Dedifferentiated amniotic fluid mesenchymal stem cell (primary cell): ENCODE results near the gene SYNE1.
"Not testable (repeated sequence)": the region's sequence is repeated elsewhere in the genome, so short reads cannot be mapped to it uniquely, and the experiment has no call there.

ENCODE experiments used
- DNase-seq: peaks from one replicate; pipeline ENCODE4 v3.0.0-alpha.2; 2016; ENCODE audit errors: extremely low spot score

Gene SYNE1

GRCh38 chr6:152423216-152424103 lies 213.7 kb downstream of the SYNE1 start:
- no peak for DNase-seq

DNA sequence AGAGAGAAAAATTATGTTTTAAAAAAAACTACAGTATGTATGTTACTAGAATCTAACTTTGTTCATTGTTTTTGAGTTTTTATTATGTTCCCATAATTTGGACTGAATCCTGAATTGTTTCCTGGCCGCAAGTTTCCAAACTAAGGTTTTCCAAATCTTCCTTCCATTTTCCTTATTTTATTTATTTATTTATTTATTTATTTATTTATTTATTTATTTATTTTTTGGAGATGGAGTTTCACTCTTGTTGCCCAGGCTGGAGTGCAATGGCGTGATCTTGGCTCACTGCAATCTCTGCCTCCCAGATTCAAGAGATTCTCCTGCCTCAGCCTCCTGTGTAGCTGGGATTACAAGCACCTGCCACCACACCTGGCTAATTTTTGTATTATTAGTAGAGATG lies 215.7 kb downstream of the SYNE1 start:
- not testable (repeated sequence) for DNase-seq

DNA sequence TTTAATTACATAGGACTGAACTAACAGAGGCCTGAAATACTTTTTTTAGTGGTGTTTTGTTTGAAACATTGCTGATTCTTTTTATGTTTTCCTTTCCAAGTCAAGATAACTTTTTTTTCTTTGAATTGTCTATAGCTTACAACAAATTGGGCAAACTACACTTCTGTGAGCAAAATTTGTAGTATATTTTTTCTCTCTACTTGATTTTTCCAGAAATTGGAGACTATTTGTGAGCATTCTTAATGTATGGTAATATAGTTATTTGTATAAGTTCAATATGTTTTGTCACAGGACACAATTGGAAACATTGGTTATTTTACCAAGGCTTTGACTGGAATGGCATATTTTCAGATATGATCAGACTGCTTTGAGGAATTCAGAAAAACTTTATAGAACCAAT lies 216.5 kb downstream of the SYNE1 start:
- no peak for DNase-seq

DNA sequence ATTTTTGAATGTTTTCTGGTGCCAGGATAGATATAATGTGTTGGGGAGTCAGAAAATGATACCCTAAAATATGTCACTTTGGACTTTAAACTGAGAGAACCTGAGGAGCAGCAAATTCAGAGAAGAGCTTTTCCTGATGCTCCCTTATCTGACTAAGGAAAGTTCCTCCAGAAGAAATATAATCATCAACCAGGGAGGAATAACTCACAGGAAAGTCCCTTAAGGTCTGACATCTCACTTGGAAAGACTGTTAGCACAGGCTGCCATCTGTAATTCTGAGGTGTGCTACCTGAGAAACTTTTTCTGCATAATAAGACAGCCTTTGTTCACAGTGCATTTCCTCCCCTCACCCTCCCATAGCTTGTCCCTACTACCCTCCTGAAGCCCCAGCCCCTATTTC lies 218.6 kb downstream of the SYNE1 start:
- no peak for DNase-seq

GRCh38 chr6:152416652-152417051 lies 220.5 kb downstream of the SYNE1 start:
- no peak for DNase-seq

DNA sequence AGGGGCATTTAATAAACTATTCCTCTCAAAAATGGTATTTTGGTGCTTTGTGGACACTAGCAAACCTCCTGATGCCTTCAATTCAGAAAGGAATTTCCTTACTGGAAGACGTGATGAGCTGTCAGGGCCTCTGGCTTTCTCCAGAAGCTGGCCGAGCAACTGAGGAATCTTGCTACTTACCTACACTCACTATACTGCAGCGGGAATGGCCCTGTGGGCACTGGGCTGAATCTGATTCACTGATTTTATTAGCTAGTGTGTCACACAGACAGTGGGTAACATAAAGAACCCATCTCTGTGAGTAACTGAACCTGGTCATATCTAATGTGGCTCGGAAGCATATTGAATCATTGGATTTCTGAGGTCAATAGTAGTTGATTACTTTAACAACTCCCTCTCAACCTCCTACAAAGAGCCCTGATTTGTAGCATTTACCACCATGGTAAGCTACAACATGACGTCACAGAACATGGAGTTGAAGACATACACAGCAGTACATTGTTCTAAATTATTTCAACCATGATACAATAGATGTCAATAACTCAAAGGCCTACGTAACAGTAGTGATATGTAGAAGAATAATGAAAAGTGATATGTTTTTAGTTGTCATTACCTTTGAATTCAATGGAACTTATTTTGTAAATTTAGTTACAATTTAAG lies 232.1 kb downstream of the SYNE1 start:
- no peak for DNase-seq

DNA sequence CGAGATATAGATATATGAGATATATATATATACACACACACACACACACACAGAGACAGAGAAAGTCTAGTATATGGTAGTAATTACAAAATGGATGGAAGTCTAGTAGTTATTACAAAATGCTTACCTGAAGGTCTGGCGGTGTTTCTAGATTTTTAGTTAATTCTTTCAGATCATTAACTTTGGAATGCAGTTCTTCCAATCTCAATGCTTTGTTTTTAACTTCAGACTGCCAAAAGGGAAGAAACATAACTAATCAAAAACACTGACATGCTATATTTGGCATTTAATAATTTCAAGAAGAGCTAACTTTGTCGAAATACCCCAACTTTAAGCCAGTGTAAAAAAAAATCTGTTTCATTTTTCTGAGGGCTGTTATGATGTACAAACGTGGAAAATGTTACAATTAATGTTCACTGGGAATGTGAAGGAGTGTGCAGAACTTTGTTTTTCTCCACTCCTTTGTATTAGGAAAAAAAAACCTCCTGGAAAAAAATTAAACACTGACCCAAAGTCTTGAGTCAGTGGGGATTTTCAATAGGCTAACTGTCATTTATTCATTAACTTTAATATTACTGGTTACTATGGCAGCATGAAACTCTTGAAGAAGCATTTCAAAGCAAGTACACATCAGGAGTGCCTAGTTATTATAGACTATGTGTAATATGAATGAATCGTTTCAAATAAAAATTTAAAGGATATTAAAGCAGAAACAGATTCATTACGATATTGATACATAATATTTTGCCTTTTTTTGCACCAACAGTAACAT lies 232.9 kb downstream of the SYNE1 start:
- DNase-seq = no peak

- no peak for DNase-seq
Observed at GRCh38 chr6:152402791-152403190, 234.4 kb downstream of the SYNE1 start.

GRCh38 chr6:152401978-152402377 lies 235.2 kb downstream of the SYNE1 start:
- DNase-seq = peak; percentile 77

GRCh38 chr6:152399399-152399798 lies 237.8 kb downstream of the SYNE1 start:
- no peak for DNase-seq

- DNase-seq = no peak
Observed at GRCh38 chr6:152398993-152399392, 238.2 kb downstream of the SYNE1 start.

- DNase-seq = no peak
Observed at GRCh38 chr6:152398316-152398715, 238.8 kb downstream of the SYNE1 start.

- DNase-seq = no peak
Observed at GRCh38 chr6:152394303-152394702, 242.9 kb downstream of the SYNE1 start.

GRCh38 chr6:152391179-152391880 lies 245.8 kb downstream of the SYNE1 start:
- no peak for DNase-seq

DNA sequence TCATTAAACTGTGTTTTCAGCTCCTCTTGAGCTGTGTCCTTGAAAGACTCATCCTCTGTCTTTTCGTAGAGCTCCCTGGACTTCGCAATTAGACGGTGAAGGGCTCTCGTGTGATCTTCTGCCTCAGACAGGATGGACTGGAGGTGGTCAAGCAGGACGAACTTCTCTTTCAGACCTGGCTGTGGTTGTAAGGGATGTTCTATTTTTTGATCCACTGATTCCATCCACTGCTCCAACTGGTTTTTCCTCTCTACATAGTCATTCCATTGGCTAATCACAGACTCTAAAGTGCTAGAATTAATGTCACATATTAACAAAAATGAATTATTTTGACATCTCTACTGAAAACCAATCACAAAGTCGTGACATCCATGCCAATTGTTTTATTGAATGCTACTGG lies 250.1 kb downstream of the SYNE1 start:
- DNase-seq = no peak

DNA sequence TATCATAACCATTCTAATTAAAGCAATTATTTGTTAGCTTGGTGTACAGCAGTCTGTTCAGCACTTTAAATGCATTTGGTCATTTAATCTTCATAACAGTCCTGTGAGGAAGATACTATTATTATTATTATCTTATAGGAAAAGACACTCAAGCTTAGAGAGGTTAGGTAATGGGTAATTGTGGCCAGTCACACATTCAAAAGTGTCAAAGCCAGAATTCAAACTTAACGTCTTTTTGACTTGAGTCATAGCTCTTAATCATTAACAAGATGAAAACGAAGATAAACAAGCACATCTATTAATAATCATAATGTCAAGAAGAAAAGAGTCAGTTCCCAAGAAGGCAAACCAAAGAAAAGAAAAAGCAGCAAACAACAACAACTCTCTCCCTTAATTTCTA lies 251.0 kb downstream of the SYNE1 start:
- no peak for DNase-seq

DNA sequence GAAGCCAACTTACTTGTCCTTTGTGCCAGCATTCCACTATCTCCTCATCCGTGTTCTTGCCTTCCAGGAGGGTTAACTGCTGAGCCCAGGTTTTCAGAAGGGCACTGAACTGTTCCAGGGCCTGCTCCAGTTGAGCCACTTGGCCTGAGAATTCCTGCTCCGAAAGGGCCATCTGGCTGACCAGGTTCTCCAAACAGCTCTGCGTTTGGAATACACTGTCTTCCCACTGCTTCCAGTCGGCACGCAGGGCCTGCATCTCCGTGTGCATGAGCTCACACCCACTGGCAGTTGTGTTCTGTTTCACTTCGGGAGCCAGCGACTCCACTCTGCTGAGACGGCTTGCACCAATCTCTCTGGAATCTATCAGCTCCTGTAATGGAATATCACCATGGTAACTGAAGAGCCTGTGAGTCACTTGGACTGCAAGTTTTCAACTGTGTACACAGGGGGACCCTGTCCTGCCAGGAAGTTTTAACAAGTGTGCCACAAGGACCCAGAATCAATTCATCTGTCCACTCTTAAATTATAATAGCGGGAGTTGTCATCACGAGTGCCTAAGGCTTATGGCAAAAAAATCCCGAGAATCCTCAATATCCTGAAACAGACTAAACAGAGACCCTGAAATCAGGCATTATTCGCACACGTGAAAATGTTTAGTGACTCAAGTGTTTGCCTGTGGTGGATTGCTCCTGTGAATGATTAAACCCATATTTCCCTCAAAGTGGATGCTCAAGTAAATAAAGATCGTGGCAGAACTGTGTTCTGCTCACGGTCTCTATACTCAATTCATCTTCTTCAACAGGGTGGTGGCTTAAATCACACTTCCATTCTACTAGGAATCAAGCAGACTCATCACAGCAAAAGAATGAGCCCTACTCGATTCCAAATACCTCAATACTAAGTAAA lies 255.9 kb downstream of the SYNE1 start:
- peak; percentile 99 for DNase-seq

GRCh38 chr6:152380351-152380767 lies 256.8 kb downstream of the SYNE1 start:
- DNase-seq = peak; percentile 63

DNA sequence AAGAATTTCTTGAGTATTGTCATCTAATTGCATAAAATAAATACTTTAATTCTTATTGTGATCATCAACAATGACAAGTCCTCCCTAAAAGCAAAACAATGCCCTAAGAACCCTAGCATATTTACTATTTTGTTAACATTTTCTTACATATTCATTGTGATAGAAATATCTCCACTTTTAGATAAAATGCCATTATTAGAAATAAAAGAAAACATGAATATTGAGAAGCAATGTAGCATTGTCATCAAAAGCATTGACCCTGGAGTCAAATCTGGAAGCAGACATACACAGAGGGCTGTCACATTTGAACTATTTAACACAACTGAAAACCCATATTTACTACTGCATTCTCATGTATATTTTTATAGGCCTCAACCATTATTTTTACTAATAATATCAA lies 257.7 kb downstream of the SYNE1 start:
- DNase-seq = no peak

DNA sequence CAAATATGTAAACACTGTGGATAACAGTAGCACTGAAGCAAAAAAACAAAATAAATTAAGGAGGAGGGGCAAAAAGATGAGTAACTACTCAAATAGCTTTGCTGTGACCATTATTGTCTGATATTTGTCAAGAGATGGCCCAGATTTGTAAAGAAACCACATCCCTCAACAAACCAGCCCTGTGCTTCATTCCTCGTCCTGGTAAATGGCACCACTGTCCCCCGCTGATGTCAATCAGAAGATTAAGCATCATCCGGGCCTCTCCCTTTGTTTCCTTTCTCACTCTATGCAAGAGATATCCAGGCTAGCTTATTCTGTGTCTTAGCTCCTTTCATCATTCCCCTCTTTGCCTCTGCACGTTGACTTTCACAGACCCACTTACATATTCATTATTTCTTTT lies 259.0 kb downstream of the SYNE1 start:
- DNase-seq = peak; percentile 38

DNA sequence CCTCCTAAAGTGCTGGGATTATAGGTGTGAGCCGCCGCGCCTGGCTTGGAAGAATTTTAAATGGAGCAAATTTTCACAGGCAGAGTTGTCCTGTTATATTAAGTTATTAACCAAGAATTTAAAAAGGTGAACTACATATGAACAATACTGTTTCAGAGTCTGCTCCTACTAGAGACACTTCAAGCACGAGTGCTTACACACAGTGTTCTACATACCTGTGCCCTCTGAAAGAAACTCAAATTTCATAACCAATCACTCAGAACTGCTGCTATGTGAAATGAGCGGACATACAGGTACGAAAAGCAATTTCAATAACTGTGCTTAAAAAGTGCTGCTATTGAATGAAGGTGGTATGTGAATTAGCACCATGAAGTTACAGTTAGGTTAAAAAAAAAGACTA lies 262.0 kb downstream of the SYNE1 start:
- DNase-seq = no peak
